Type B pancreatic cell (in vitro differentiated cells): ENCODE measurements around the gene SEC14L6. TPM values are rescaled to one million over a fixed set of nuclear protein-coding genes. Genes with fewer than 3 reads are reported as not detected.
"Not testable (repeated sequence)": the region's sequence is repeated elsewhere in the genome, so short reads cannot be mapped to it uniquely, and the experiment has no call there.

Experiments
- DNase-seq: peaks from one replicate; pipeline ENCODE4 v3.0.0; 2021; ENCODE audit warnings: mixed read lengths; ENCODE audit not compliant: unreplicated experiment; ENCODE audit errors: extremely low spot score
- H3K27ac Mint-ChIP-seq: 2 replicates; pipeline ENCODE4 v1.8.0; 2021; ENCODE audit warnings: mild to moderate bottlenecking, mixed read lengths
- H3K27me3 Mint-ChIP-seq: 2 replicates; pipeline ENCODE4 v1.8.0; 2021; ENCODE audit warnings: mixed read lengths
- H3K36me3 Mint-ChIP-seq: 2 replicates; pipeline ENCODE4 v1.8.0; 2021; ENCODE audit warnings: mixed read lengths
- H3K4me1 Mint-ChIP-seq: one replicate; pipeline ENCODE4 v1.8.0; 2021; ENCODE audit warnings: mixed read lengths; ENCODE audit not compliant: unreplicated experiment
- H3K4me3 Mint-ChIP-seq: 2 replicates; pipeline ENCODE4 v1.8.0; 2021; ENCODE audit warnings: mild to moderate bottlenecking, mixed read lengths
- H3K9me3 Mint-ChIP-seq: 2 replicates; pipeline ENCODE4 v1.8.0; 2021; ENCODE audit warnings: mixed read lengths
- total RNA-seq: library from RNA; stranded (reverse); gene quantifications from 2 replicates; pipeline ENCODE4 v1.2.1, GENCODE V29; 2021; ENCODE audit warnings: low replicate concordance
- TF ChIP-seq, protein P1 (sequence below): fragments of 200-600 bp; sonication (generic); conservative IDR thresholded peaks from 2 replicates; pipeline ENCODE4 v1.5.0; 2021; ENCODE audit warnings: antibody characterized with exemption, mild to moderate bottlenecking

SEC14L6 gene
- total RNA-seq, 1 donor from 2014 or later, result 1.5 TPM

GRCh38 chr22:30557243-30557642 is 10.7 kb upstream of the SEC14L6 start:
- Mint-ChIP-seq H3K27ac (no peak overlapping the region), H3K4me3 (no peak overlapping the region), H3K36me3 (no peaks in the 10 kb centered on the region), H3K4me1 (peaks cover 5% of the 10 kb centered on the region), H3K27me3 (no peaks in the 10 kb centered on the region), H3K9me3 (no peaks in the 10 kb centered on the region)
- no peak for DNase-seq
- TF ChIP-seq, protein P1, sequence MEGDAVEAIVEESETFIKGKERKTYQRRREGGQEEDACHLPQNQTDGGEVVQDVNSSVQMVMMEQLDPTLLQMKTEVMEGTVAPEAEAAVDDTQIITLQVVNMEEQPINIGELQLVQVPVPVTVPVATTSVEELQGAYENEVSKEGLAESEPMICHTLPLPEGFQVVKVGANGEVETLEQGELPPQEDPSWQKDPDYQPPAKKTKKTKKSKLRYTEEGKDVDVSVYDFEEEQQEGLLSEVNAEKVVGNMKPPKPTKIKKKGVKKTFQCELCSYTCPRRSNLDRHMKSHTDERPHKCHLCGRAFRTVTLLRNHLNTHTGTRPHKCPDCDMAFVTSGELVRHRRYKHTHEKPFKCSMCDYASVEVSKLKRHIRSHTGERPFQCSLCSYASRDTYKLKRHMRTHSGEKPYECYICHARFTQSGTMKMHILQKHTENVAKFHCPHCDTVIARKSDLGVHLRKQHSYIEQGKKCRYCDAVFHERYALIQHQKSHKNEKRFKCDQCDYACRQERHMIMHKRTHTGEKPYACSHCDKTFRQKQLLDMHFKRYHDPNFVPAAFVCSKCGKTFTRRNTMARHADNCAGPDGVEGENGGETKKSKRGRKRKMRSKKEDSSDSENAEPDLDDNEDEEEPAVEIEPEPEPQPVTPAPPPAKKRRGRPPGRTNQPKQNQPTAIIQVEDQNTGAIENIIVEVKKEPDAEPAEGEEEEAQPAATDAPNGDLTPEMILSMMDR, result no peak

DNA sequence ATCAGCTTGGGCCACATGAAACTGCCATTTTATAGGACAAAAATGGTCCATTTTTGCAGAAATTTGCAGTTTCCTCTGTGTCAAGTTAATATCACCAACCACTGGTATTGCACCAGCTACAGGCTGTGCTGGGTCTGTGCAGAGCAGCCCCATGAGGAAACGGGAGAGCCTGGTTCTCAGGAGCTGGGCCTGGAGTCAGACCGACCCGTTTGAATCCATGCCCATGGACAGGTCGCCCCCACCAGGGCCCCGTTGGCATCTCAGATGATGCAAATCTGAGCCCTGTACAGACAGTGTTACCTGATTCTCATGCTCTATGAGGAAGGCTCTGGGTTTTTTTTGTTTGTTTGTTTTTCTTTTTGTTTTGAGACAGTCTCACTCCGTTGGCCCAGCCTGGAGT is 9.8 kb upstream of the SEC14L6 start:
- no peak overlapping the region for H3K4me3 Mint-ChIP-seq
- DNase-seq, result no peak
- H3K4me1 Mint-ChIP-seq, result peaks cover 5% of the 10 kb centered on the region
- H3K27me3 Mint-ChIP-seq, result no peaks in the 10 kb centered on the region
- no peaks in the 10 kb centered on the region for H3K36me3 Mint-ChIP-seq
- no peaks in the 10 kb centered on the region for H3K9me3 Mint-ChIP-seq
- TF ChIP-seq, protein P1, result no peak
- H3K27ac Mint-ChIP-seq, result no peak overlapping the region

GRCh38 chr22:30555282-30556210 is 9.0 kb upstream of the SEC14L6 start:
- Mint-ChIP-seq H3K4me3 (no peak overlapping the region), H3K36me3 (no peaks in the 10 kb centered on the region), H3K27me3 (no peaks in the 10 kb centered on the region), H3K27ac (no peak overlapping the region), H3K4me1 (peaks cover 5% of the 10 kb centered on the region), H3K9me3 (no peaks in the 10 kb centered on the region)
- no peak for DNase-seq
- TF ChIP-seq, protein P1, result no peak

- H3K27ac Mint-ChIP-seq, result no peak overlapping the region
Measured at GRCh38 chr22:30553971-30554370, 7.4 kb upstream of the SEC14L6 start.

GRCh38 chr22:30552719-30553118 is 6.2 kb upstream of the SEC14L6 start:
- TF ChIP-seq, protein P1, result no peak
- no peak overlapping the region for H3K4me3 Mint-ChIP-seq
- peaks cover 3% of the 10 kb centered on the region for H3K27me3 Mint-ChIP-seq

More at GRCh38 chr22:30553971-30554370, 7.4 kb upstream of the SEC14L6 start:
- no peaks in the 10 kb centered on the region for H3K36me3 Mint-ChIP-seq
- peaks cover 6% of the 10 kb centered on the region for H3K4me1 Mint-ChIP-seq
- H3K4me3 Mint-ChIP-seq, result no peak overlapping the region
- no peaks in the 10 kb centered on the region for H3K27me3 Mint-ChIP-seq
- TF ChIP-seq, protein P1, result no peak
- H3K9me3 Mint-ChIP-seq, result no peaks in the 10 kb centered on the region
- DNase-seq, result no peak

GRCh38 chr22:30551813-30552212 is 5.3 kb upstream of the SEC14L6 start:
- DNase-seq, H3K9me3 Mint-ChIP-seq, H3K4me3 Mint-ChIP-seq, H3K27me3 Mint-ChIP-seq, H3K27ac Mint-ChIP-seq, H3K4me1 Mint-ChIP-seq, H3K36me3 Mint-ChIP-seq: not testable (repeated sequence)

More at GRCh38 chr22:30552719-30553118, 6.2 kb upstream of the SEC14L6 start:
- DNase-seq, result no peak
- H3K27ac Mint-ChIP-seq, result no peak overlapping the region
- H3K4me1 Mint-ChIP-seq, result peaks cover 6% of the 10 kb centered on the region
- no peaks in the 10 kb centered on the region for H3K36me3 Mint-ChIP-seq
- no peaks in the 10 kb centered on the region for H3K9me3 Mint-ChIP-seq
